IPS-18c (cell line): ENCODE data around the gene NEU3.
"Not testable (repeated sequence)": the region's sequence is repeated elsewhere in the genome, so short reads cannot be mapped to it uniquely, and the experiment has no call there.

Experiments used
- H3K4me3 ChIP-seq: 2 replicates; pipeline ENCODE4 v1.7.0; 2013; ENCODE audit warnings: low read depth, mild to moderate bottlenecking, low read length, moderate library complexity; ENCODE audit not compliant: insufficient read depth
- H3K9me3 ChIP-seq: one replicate; pipeline ENCODE4 v1.6.1; 2013; ENCODE audit warnings: mild to moderate bottlenecking, low read length, moderate library complexity; ENCODE audit not compliant: control insufficient read depth, insufficient read depth

The NEU3 gene

DNA sequence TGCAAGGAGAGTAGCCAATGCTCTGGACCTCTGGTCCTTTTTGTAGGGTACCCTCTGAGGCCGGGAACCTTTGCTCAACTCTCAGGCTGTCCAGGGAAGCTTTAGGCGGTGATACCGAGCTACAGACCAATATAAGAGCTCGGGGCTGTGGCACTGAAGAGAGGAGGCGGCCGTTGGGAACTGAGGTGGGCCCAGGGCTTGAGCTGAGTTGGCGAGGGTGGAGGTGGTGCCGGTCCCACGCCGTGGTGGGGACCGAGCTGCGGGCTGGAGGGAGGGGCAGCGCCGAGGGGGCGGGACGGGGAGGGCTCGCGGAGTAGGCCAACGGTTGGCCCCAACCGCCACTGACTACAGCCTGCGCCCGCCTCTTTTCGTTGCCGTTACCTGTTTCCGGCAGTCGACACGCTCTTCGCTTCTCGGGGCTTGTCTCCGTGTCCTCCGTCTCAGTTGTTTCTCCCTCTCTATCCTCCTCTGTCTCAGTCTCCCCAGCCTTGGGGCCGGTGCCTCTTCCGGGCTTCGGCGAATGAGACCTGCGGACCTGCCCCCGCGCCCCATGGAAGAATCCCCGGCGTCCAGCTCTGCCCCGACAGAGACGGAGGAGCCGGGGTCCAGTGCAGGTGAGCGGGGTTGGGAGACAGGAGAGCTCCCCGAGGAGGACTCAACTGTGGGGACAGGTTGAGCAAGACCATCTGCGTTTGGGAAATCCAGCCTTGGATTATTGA, at the start of gene NEU3:
Gene NEU3, plus strand, starts transcription at position 393 of the 719 bp plus-strand sequence. Its CDS starts 128 bp downstream, at position 521.
- peak within 1 kb of the TSS; percentile 78 for H3K4me3 ChIP-seq
- no peaks in the 10 kb centered on the region for H3K9me3 ChIP-seq

DNA sequence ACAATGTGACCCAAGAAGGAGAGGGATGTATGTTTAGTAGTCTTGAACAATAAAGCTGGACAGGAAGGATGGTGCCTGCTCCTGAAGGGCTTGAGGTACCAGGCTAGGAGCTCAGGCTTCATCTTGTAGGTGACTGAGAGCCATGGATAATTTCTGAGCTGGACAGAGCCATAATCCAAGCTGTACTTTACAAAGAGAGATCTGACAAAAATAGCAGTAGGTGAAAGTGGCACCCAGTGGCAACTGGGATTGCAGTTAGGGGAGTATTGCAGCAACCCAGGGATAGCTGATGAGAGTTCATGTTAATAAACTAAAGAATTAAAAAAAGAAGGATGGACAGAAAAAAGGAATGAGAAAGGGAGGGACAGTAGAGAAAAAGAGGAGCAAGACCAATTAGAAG, 47.2 kb upstream of the NEU3 start:
- H3K9me3 ChIP-seq, result no peaks in the 10 kb centered on the region
- H3K4me3 ChIP-seq, result no peak overlapping the region

DNA sequence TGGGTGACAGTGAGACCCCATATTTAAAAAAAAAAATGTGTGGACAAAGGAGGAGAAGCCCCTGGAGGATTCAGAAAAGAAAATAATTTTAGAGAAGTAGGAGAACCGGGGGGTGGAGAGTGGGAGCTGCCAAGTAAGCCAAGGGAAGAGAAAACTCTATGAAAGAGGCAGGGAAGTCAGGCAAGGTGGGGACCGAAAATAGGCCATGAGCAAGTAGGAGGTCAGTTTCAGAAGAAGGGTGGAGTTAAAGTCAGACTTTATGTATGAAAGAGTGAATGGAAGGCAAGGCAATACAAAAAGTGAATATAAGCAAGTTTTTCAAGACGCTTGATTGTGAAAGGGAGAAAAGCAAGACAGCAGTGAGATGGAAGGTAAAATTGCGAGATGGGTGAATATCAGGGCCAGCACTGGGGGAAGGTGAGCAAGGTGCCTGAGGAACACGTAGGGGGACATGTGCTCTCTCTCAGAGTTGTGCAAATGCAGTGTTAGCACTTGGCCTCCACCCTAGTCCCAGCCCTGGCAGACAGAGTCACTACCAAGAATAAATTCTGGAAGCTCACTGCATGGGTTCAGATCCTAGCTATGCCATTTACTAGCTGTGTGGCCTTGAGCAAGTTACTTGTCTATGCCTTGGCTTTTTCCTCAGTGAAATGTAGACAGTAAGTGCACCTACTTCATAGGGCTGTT, 46.5 kb upstream of the NEU3 start:
- no peak overlapping the region for H3K4me3 ChIP-seq
- H3K9me3 ChIP-seq, result no peaks in the 10 kb centered on the region

DNA sequence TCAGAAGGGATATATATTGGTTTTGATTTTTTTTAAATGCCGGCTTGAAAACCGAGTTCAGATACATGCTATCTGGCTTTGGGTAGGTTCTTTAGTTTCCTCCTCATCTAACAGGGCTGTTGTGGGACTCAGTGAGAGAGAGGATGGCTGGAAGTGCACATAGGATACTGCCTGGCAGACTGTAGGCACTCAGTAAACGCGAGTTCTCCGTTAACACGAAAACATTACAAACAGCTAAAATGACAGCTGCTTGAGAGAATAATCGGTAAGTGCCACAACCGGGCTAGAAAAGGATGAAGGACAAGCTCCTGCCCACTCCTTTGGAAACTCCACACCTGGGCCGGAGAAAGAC, 40.2 kb upstream of the NEU3 start:
- Histone ChIP-seq H3K9me3 (no peaks in the 10 kb centered on the region), H3K4me3 (peak overlapping the region; percentile 72)

DNA sequence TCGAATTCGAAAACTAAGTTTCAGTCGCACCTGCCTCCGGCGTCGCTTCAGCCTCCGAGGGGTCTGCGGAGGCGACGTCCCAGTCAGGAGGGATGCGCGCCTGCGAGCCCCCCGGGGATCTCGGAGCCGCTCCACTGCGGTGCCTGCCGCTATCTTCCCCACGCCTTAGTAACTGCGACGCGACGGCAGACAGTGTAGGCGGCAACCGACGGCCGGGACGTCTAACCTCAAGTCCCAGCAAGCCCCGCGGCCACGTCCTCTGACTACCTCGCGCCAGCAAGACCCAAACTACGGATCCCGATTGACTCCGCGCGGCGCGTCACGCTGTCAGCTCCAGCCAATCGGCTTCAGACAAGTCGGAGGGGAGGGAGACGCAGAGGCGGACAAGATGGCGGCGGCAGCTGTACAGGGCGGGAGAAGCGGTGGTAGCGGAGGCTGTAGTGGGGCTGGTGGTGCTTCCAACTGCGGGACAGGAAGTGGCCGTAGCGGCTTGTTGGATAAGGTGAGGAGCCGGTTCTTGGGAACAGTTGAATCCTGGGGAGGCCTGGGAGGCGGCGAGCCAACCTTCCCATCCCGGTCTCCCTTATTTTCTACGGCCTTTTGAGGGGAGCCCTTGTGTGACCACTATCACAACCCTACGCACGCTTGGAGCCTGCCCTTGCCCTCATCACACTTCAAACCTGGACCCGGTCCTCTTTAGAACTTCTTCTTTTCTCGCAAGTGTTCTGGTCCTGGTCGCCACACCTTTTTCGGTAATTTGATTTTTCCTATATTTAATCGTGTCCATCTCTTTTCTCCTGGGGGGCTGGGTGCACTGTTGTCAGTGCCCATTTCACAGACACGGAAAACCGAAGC, 39.6 kb upstream of the NEU3 start, which contains the start of the genes SPCS2 and XRRA1:
Gene SPCS2, plus strand, starts transcription at position 369 of the 855 bp plus-strand sequence. Its CDS starts 20 bp downstream, at position 389.
Gene XRRA1, minus strand, starts transcription at position 194 of the 855 bp plus-strand sequence. CDS start 8,213 bp downstream, outside the sequence.
- peak within 1 kb of the TSS; percentile 72 for H3K4me3 ChIP-seq

DNA sequence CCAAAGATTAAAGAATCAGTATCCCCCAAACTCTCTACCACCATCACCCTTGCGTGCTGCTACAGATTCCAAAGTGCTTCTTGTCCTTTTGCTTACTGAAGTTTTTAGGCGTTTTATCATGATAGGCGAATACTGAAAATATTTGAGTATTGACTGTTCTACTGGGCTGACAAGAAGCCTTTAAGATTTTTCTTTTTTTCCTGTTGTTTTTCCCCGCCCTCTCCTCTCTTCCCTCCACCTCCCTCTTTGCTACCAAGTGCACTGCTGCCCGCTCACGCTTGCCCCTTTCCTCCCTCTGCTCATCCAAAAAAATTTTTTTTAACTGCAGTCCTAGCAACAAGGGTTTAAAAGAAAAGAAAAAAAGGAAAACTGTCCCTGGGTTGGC, 39.0 kb upstream of the NEU3 start:
- Histone ChIP-seq H3K9me3 (no peaks in the 10 kb centered on the region), H3K4me3 (peak overlapping the region; percentile 72)

More for the DNA sequence above, 39.6 kb upstream of the NEU3 start, which contains the start of the genes SPCS2 and XRRA1:
- H3K9me3 ChIP-seq, result no peaks in the 10 kb centered on the region

- Histone ChIP-seq H3K4me3 (peak overlapping the region; percentile 72; the same call in 1 of the 2 replicates), H3K9me3 (no peaks in the 10 kb centered on the region)
Measured at GRCh38 chr11:74950374-74950969, 38.3 kb upstream of the NEU3 start.

GRCh38 chr11:74951226-74951625, 37.5 kb upstream of the NEU3 start:
- H3K9me3 ChIP-seq, result no peaks in the 10 kb centered on the region
- H3K4me3 ChIP-seq, result no peak overlapping the region

DNA sequence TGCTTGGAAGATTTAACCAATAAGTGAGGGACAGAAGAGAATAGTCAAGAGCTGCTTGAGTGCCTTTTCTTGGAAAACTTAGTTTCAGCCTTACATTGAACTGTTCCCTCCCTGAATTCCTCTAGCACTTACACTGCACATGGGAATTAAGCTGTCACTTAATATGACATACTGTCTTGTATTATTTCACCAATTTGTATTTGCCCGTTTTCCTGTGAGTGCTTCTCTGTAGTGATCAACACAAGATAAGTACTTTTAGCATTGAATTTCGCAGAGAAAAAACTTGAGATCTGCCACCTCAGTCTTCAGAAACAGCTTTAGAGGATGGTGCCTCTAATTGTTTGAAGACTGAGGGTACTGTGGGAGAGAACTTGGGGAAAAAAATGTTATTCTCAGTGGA, 36.0 kb upstream of the NEU3 start:
- H3K4me3 ChIP-seq, result no peak overlapping the region
- no peaks in the 10 kb centered on the region for H3K9me3 ChIP-seq

DNA sequence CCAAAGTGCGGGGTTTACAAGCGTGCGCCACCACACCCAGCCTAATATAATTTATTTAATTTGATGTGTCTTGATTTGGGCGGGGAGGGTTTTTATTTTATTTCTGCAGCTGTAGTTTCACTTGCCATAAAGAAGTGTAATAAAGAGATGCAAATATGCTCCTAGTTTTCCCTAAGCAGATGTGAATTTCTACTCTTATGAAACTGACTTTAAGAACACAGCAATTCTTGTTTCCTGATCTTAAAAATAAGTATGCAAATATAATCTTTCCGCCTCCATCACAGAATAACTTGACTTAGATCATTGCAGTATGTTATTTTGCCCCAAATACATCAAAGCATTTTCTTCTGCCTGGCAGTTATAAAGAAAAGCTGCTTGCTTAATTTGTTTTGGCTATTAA, 35.3 kb upstream of the NEU3 start:
- H3K9me3 ChIP-seq, result no peaks in the 10 kb centered on the region
- H3K4me3 ChIP-seq, result no peak overlapping the region

DNA sequence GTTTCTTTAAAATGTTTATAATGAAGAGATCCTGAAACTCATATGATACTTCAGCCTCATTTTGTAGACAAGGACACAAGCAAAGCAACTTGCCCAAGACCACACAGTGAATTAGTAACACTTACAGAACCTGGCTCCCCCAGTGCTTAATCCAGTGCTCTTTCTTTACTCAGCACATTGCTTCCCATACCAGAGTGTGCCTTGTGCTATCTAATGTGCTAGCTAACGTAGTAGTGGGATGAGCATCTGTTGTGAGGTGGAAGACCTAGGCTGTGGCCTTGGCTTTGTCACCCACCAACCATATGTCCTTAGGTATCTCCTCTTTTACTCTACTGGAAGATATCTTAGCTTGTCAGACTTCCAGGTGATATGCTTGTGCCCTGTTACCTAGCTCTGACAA, 34.5 kb upstream of the NEU3 start:
- no peaks in the 10 kb centered on the region for H3K9me3 ChIP-seq
- no peak overlapping the region for H3K4me3 ChIP-seq

GRCh38 chr11:74956397-74957015, 32.2 kb upstream of the NEU3 start:
- Histone ChIP-seq H3K4me3 (no peak overlapping the region), H3K9me3 (no peaks in the 10 kb centered on the region)

GRCh38 chr11:74957937-74958629, 30.6 kb upstream of the NEU3 start:
- H3K9me3 ChIP-seq, result no peaks in the 10 kb centered on the region
- no peak overlapping the region for H3K4me3 ChIP-seq

DNA sequence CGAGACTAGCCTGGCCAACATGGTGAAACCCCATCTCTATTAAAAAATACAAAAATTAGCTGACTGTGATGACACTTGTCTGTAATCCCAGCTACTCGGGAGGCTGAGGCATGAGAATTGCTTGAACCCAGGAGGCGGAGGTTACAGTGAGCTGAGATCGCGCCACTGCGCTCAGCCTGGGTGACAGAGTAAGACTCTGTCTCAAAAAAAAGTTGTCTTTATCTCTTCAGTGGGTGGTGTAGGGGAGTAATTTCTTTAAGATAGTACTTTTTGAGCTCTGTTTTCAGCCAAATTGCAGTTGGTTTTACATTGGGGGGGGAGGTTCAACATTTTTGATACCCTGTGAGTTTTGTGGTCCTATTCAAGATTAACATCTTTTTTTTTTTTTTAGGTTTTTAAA, 28.6 kb upstream of the NEU3 start:
- H3K9me3 ChIP-seq, H3K4me3 ChIP-seq: not testable (repeated sequence)

DNA sequence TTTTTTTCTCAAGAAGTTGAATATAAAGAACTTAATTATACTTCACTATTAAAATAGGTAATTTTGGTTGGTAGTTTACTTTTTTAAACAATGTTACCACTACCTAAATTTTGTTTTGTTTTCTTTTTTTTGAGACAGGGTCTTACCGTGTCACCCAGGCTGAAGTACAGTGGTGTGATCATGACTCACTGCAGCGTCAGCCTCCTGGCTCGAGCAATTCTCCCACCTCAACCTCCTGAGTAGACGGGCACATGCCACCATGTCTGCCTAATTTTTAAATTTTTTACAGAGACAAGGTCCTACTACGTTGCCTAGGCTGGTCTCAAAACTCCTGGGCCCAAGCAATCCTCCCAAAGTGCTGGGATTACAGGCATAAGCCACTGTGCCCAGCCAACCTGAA, 22.1 kb upstream of the NEU3 start:
- Histone ChIP-seq H3K4me3 (no peak overlapping the region), H3K9me3 (no peaks in the 10 kb centered on the region)

- H3K4me3 ChIP-seq, result no peak overlapping the region
Measured at GRCh38 chr11:74970852-74971395, 17.8 kb upstream of the NEU3 start.

More at GRCh38 chr11:74970852-74971395, 17.8 kb upstream of the NEU3 start:
- peaks cover 2% of the 10 kb centered on the region for H3K9me3 ChIP-seq
